SH-SY5Y (cell line): ENCODE measurements around the gene GPBAR1.

Experiments used
- GATA2 ChIP-seq: IDR thresholded peaks from 2 replicates; pipeline ENCODE4 v1.6.1; 2011; ENCODE audit warnings: mild to moderate bottlenecking, low read depth, low read length
- GATA3 ChIP-seq: IDR thresholded peaks from 2 replicates; pipeline ENCODE4 v1.6.1; 2011; ENCODE audit warnings: low read depth, mild to moderate bottlenecking, low read length, moderate library complexity

DNA sequence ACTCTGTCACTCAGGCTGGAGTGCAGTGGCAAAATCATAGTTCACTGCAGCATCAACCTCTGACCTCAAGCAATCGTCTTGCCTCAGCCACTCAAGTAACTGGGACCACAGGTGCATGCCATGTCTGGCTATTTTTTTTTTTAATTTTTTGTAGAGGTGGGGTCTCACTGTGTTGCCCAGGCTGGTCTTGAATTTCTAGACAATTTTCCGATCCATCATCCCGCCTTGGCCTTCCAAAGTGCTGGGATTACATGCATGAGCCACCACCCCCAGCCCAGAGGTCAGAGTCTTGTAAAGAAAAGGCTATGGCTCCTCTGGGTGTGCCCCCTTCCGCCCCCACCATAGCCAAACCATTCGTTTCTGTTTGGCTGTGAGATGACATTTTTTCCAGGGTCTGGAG, 44.6 kb downstream of the GPBAR1 start:
- TF ChIP-seq GATA2 (no peak), GATA3 (no peak)
